GM13977 (cell line): ENCODE results near the gene SHISA7.

Experiments used
- DNase-seq: peaks from one replicate; pipeline ENCODE4 v3.0.0; 2012; ENCODE audit warnings: low spot score
- in situ Hi-C: fragments of 300-500 bp; cut with MboI; formaldehyde crosslinking; loops from one replicate; pipeline ENCODE4 v1.12.0; 2022; ENCODE audit warnings: low sequenced_read_pairs, low pct_unique_long_range_greater_than_20kb, mixed read lengths, inconsistent platforms; ENCODE audit not compliant: unreplicated experiment
- TF ChIP-seq, protein P1 (sequence below): IDR thresholded peaks from 2 replicates; pipeline ENCODE4 v1.5.1; 2012; ENCODE audit warnings: mild to moderate bottlenecking, control low read depth; ENCODE audit not compliant: insufficient read depth; ENCODE audit errors: extremely low read depth, missing control alignments

The SHISA7 gene

DNA sequence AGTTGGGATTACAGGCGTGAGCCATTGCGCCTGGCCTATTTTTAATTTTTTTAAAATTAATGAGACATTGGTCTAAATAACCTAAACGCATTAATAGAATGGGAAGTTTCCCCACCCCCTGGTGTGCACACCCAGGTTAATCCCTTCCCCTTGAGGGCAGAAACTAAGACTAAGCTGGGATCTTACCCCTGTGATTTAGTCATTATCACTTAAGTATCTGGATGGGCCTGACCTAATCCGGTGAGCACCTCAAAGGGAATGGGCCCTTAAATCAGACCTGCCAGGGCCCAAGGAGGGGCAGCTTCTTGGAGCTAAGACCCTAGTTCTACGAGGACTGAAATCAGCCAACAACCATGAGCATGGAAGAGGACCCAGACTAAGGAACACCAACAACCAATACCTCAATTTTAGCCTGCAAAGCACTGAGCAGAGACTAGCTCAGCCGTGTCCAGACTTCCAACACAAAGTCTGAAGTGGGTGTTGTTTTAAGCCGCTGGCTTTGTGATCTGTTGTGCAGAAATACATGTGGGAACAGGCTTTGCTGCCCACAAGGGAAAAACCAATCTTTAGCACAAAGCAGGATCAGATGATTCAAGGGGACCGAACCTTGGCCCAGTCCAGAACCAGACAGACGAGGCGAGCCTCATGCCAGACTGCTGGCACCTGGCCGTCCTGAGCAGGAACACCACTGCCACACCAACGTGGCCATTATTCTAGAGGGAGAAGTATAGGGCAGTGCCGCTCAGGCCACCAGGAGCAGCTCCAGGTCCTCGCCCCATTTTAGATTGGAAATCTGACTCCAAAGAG, 42.6 kb downstream of the SHISA7 start:
- in situ Hi-C loops: no loop called here
- TF ChIP-seq, protein P1, sequence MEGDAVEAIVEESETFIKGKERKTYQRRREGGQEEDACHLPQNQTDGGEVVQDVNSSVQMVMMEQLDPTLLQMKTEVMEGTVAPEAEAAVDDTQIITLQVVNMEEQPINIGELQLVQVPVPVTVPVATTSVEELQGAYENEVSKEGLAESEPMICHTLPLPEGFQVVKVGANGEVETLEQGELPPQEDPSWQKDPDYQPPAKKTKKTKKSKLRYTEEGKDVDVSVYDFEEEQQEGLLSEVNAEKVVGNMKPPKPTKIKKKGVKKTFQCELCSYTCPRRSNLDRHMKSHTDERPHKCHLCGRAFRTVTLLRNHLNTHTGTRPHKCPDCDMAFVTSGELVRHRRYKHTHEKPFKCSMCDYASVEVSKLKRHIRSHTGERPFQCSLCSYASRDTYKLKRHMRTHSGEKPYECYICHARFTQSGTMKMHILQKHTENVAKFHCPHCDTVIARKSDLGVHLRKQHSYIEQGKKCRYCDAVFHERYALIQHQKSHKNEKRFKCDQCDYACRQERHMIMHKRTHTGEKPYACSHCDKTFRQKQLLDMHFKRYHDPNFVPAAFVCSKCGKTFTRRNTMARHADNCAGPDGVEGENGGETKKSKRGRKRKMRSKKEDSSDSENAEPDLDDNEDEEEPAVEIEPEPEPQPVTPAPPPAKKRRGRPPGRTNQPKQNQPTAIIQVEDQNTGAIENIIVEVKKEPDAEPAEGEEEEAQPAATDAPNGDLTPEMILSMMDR: no peak
- DNase-seq: peak; percentile 22

DNA sequence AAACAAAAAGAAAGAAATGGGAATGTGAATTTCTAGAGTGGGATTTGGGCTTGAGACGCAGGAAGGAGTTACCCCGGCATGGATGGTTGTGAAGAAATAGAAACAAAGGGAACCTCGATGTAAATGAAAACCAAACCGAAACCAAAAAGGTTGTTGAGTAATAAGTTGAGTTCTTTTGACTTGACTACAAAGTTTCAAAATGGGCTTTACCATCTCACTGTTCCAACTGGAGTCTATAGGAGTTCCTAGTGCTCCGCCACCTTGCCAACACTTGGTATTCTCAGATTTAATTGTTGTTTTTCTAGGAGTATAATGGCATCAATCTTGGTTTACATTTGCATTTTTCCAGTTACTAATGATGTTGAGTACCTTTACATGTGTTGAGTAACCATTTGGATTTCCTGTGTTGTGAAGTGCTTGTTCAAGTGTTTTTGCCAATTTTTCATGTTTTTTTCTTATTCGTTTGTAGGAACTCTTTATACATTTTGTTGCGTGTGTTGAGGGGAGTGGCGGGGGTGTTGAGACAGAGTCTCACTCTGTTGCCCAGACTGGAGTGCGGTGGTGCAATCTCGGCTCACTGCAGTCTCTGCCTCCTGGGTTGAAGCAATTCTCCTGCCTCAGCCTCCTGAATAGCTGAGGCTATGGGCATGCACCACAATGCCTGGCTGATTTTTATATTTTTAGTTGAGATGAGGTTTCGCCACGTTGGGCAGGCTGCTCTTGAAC, 44.7 kb downstream of the SHISA7 start:
- in situ Hi-C loops: no loop called here
- TF ChIP-seq, protein P1: no peak
- DNase-seq: peak; percentile 68

DNA sequence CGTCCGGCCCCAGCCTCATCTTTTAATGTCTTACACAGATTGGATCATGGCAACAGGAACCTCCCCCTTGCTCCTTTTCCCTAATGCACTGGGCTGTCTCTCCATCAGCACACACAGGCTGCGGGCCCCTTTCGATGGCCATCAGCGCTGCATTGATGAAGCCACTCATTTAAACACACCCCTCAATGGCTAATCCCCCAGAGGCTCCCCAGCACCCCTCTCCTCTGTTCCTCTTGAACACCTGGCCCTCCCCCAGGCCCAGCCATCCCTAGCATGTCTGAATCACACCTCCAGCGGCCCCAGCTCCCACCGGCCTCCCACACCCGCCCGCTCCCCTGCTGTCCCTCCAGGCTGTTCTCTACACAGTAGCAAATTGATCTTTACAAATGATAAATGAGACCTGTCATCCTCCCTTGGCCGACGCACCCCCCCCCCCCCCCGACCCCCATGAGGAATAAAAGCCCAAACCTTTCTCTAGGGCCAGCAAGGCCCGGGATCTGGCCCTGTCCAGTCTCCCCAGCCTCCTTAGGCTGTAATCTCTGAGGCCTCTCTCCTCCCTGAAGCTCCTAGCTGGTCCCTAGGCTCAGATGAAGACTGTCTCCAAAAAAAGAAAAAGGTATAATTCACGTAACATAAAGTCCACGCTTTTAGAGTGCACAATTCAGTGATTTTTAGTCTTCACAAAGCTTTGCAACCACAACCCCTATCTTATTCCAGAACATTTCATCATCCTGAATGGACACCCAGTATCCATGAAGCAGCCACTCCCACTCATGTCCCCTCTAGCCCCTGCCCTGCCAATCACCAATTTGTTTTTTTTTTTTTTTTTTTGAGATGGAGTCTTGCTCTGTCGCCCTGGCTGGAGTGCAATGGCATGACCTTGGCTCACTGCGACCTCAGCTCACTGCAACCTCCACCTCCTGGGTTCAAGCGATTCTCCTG, 50.0 kb downstream of the SHISA7 start:
- TF ChIP-seq, protein P1: no peak
- DNase-seq: no peak
- in situ Hi-C loops: no loop called here

DNA sequence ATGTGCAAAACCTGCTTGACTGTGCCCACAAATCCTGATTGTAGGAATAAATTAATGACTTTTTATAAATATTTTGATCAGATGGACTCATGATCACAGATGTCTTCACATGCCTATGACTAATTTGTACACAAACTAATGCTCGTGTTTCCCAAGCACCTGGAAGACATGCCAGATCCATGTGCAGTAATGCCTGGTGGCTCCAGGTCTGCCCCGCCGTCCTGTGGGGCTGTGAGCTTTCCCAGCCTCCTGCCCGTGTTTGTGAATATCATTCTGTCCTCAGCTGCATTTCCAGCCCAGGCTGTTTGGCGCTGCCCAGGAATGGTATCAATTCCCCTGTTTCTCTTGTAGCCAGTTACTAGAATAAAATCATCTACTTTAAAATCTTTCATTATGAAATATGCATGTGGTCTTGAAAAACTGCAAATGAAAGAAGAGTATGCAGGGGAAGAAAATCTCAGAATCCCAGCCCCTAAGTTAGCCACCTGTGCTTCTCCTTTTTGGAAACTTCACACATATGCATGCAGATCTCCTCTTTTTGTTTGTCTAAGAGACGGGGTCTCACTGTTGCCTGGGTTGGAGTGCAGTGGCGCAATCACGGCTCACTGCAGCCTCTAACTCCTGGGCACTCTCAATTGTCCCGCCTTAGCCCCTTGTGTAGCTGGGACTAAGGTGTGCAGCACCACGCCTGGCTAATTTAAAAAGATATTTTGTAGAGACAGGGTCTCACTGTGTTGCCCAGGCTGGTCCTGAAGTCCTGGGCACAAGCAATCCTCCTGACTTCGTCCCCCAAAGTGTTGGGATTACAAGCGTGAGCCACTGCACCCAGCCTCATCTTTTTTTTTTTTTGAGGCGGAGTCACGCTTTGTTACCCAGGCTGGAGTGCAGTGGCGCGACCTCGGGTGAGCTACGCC, 51.1 kb downstream of the SHISA7 start:
- DNase-seq: no peak
- in situ Hi-C loops: no loop called here
- TF ChIP-seq, protein P1: no peak

DNA sequence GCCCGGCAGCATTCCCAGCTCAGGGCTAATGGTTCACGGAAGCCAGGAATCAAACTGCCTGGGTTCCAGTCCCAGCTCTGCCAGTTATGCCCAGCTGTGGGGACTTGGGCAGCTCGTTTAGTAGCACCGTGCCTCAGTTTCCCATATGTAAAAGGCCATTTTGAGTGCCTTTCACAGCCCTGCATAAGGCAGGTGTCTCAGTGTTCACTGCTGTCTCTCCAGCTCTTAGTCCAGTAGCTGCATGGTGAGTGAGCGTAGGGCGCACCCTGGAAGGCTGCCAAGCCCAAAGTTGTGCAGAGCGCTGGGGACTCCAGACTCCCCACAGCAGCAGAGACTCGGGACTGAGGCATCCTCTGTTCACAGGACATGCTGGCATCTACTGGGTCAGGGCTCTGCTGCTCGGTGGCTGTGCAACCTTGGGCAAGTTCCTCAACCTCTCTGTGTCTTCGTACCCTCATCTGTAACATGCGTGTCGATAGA, 51.9 kb downstream of the SHISA7 start:
- in situ Hi-C loops: no loop called here
- TF ChIP-seq, protein P1: no peak
- DNase-seq: no peak

DNA sequence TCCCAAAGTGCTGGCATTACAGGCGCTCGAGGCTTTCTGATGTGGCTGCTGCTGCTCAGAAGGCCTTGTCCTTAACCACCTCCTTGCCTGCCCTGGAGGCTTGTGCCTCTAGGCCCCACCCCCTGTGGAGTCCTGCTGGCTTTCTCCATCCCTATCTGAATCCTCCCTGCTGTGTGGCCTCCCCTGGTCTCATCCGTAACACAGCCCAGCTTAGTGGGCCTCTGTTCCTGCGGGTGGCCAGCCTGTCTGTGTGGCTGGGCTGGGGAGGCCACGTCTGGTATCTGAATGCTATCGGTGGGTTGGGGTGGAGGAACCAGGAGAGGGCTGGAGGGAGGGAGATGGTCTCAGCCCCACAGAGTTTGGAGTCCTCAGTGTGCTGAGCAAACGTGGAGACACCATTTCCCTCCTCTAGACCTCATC, 52.6 kb downstream of the SHISA7 start:
- in situ Hi-C loops: no loop called here
- no peak for DNase-seq
- TF ChIP-seq, protein P1: no peak
